ENCODE measurements around the gene PWWP2B.

Gene PWWP2B

GRCh38 chr10:132439424-132440163 is 42.6 kb downstream of the PWWP2B start:
- H4K20me1 ChIP-seq (ENCODE audit: control insufficient read depth, insufficient read depth, low read depth, low read length): no peaks in the 10 kb centered on the region
- no peak overlapping the region for H3K27ac ChIP-seq (ENCODE audit: low read depth, low read length)
- H3K4me1 ChIP-seq (ENCODE audit: control insufficient read depth, low read length): peaks cover 11% of the 10 kb centered on the region
- no peaks in the 10 kb centered on the region for H3K79me2 ChIP-seq (ENCODE audit: control insufficient read depth, low read length)
- H3F3A ChIP-seq (ENCODE audit: control insufficient read depth, insufficient read depth): peaks cover 4% of the 10 kb centered on the region
- H3K9me2 ChIP-seq (replicated peaks; ENCODE audit: control insufficient read depth, low read length): no peaks in the 10 kb centered on the region
- H3K36me3 ChIP-seq (ENCODE audit: control insufficient read depth, low read length): no peaks in the 10 kb centered on the region
- no peaks in the 10 kb centered on the region for H3K27me3 ChIP-seq (ENCODE audit: control insufficient read depth, low read length)
- H3K9me3 ChIP-seq (ENCODE audit: control insufficient read depth, insufficient read depth, low read length): no peaks in the 10 kb centered on the region; the same call in 1 of the 2 replicates
- no peak overlapping the region for H3K4me3 ChIP-seq (ENCODE audit: low read length)
- TF ChIP-seq CTCF (IDR thresholded peaks at IDR 0.05; ENCODE audit: low read depth, low read length, poor library complexity, severe bottlenecking): no peak
- TF ChIP-seq EZH2phosphoT487 (IDR thresholded peaks at IDR 0.05; ENCODE audit: borderline replicate concordance, low read length): no peak
- H3K4me2 ChIP-seq (ENCODE audit: low read length): no peak overlapping the region

GRCh38 chr10:132440791-132441565 is 44.0 kb downstream of the PWWP2B start:
- no peaks in the 10 kb centered on the region for H3K36me3 ChIP-seq (ENCODE audit: control insufficient read depth, low read length)
- H4K20me1 ChIP-seq (ENCODE audit: control insufficient read depth, insufficient read depth, low read depth, low read length): no peaks in the 10 kb centered on the region
- H3F3A ChIP-seq (ENCODE audit: control insufficient read depth, insufficient read depth): no peaks in the 10 kb centered on the region
- H3K9me3 ChIP-seq (ENCODE audit: control insufficient read depth, insufficient read depth, low read length): no peaks in the 10 kb centered on the region; the same call in 1 of the 2 replicates
- H3K79me2 ChIP-seq (ENCODE audit: control insufficient read depth, low read length): no peaks in the 10 kb centered on the region
- TF ChIP-seq CTCF (IDR thresholded peaks at IDR 0.05; ENCODE audit: low read depth, low read length, poor library complexity, severe bottlenecking) (no peak), EZH2phosphoT487 (IDR thresholded peaks at IDR 0.05; ENCODE audit: borderline replicate concordance, low read length) (no peak)
- H3K4me3 ChIP-seq (ENCODE audit: low read length): no peak overlapping the region
- no peak overlapping the region for H3K27ac ChIP-seq (ENCODE audit: low read depth, low read length)
- H3K4me2 ChIP-seq (ENCODE audit: low read length): no peak overlapping the region
- H3K9me2 ChIP-seq (replicated peaks; ENCODE audit: control insufficient read depth, low read length): no peaks in the 10 kb centered on the region
- no peaks in the 10 kb centered on the region for H3K27me3 ChIP-seq (ENCODE audit: control insufficient read depth, low read length)
- peaks cover 25% of the 10 kb centered on the region for H3K4me1 ChIP-seq (ENCODE audit: control insufficient read depth, low read length)

GRCh38 chr10:132441818-132442524 is 45.0 kb downstream of the PWWP2B start:
- Histone ChIP-seq H3K9me3 (ENCODE audit: control insufficient read depth, insufficient read depth, low read length) (no peaks in the 10 kb centered on the region; the same call in 1 of the 2 replicates), H3F3A (ENCODE audit: control insufficient read depth, insufficient read depth) (no peaks in the 10 kb centered on the region), H3K79me2 (ENCODE audit: control insufficient read depth, low read length) (no peaks in the 10 kb centered on the region), H3K27me3 (ENCODE audit: control insufficient read depth, low read length) (no peaks in the 10 kb centered on the region), H3K4me2 (ENCODE audit: low read length) (no peak overlapping the region), H3K27ac (ENCODE audit: low read depth, low read length) (no peak overlapping the region), H3K4me3 (ENCODE audit: low read length) (no peak overlapping the region), H3K4me1 (ENCODE audit: control insufficient read depth, low read length) (peaks cover 35% of the 10 kb centered on the region), H3K36me3 (ENCODE audit: control insufficient read depth, low read length) (no peaks in the 10 kb centered on the region), H3K9me2 (replicated peaks; ENCODE audit: control insufficient read depth, low read length) (no peaks in the 10 kb centered on the region), H4K20me1 (ENCODE audit: control insufficient read depth, insufficient read depth, low read depth, low read length) (no peaks in the 10 kb centered on the region)
- TF ChIP-seq CTCF (IDR thresholded peaks at IDR 0.05; ENCODE audit: low read depth, low read length, poor library complexity, severe bottlenecking) (no peak), EZH2phosphoT487 (IDR thresholded peaks at IDR 0.05; ENCODE audit: borderline replicate concordance, low read length) (no peak)
